Stimulated activated CD4-positive, alpha-beta T cell treated with anti-CD3 and anti-CD28 coated beads, TNF-alpha, amount 100 ng/mL, for 4 hours (primary cell): ENCODE results near the gene NTS.

Experiments
- DNase-seq, 3 experiments: peaks; one replicate each; pipeline ENCODE4 v3.0.0-alpha.2; 2020; ENCODE audit warnings: low read depth in 3 of 3

Gene NTS

DNA sequence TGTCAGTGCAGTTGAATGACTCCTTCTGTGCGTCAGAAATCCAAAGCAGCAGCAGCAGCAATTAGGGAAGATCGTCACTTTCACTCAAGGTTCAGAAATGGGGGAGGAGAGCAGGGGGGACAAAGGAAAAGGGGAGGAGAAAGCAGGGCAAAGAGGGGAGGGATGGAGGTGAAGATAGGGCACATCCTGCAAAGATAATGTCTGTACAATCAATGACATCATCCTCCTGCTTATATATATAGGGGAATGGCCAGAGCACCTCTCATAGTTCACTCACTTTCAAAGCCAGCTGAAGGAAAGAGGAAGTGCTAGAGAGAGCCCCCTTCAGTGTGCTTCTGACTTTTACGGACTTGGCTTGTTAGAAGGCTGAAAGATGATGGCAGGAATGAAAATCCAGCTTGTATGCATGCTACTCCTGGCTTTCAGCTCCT, at the start of gene NTS:
Gene NTS (plus strand): TSS at position 265 of the 431 bp plus-strand sequence. CDS start 109 bp downstream, at position 374.
- DNase-seq, result no peak

GRCh38 chr12:85825746-85826145, 48.3 kb upstream of the NTS start:
- no peak for DNase-seq

DNA sequence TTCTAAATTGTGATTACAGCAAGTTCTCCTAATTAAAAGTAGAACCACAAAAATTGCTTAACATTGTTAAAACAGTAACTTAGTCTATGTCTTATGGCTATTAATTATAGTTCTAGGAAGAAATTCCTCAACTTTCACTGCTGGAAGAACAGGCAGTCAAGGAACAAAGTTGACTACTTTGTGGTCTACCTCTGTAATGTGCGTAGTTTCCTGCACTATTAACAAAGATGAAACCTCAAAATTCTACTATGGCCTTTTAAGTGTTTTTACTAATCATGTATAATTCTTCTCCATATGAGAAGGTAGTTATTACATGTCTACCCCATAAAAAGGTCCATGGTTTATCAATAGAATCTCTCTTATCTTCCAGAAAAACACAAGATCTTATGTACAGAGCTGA, 45.5 kb upstream of the NTS start:
- no peak for DNase-seq

GRCh38 chr12:85829391-85829790, 44.7 kb upstream of the NTS start:
- DNase-seq, result no peak

DNA sequence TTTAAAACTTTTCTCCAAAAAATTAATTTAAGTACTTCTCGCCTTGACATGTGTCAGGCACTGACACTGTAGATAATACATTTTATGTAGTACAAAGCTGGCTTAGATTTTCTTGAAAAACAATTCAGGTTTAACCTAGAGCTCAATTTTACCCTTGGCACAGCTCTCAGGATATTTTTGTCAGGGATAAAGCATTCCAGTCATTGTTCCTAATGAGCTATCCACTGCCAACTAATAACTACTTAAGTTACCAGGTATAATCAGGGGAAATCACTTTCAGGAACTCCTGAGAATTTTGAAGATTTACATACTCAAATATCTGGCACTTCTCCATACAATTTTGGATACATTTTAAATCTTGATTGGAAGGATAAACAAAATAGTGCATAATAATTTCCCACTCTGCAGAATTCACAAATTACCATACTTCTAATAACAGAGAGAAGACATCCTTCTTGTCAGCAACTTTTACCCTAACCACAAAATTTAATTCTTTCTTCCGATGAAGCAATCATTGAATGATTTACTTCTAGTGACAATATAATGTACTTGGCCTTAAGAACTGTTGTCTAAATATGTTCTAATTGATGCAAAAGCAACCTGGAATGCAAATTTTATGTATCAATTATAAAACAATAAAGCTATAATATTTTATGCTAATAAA, 42.6 kb upstream of the NTS start:
- DNase-seq, result no peak

- no peak for DNase-seq
These were observed 40.5 kb upstream of the NTS start for GRCh38 chr12:85833579-85833978.

DNA sequence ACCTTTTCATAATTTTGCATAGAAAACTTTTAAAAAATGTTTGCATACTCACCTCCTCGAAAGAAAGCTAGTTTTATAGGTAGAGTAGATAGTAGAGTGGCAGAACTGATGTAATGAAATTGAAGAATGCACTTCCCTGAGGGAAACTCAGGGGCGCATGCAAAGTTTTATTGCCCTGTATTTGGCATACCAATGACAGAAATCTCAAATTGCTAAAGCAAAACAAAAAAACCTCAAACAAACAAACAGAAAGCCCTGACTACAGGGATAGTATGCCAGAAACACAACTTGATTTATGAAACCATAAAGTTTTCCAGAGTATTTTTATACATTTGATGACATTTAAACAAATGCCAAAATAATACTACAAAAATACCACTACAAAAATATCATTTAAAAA, 39.7 kb upstream of the NTS start:
- DNase-seq, result no peak

GRCh38 chr12:85835426-85836196, 38.5 kb upstream of the NTS start:
- DNase-seq, result no peak

- DNase-seq, result no peak
These were observed 37.7 kb upstream of the NTS start, which contains the start of gene RASSF9 for GRCh38 chr12:85836197-85837090. TSS of gene RASSF9 (minus strand) at chr12:85836409. CDS start at chr12:85836201, 208 bp downstream.

- DNase-seq, result no peak
These were observed 30.3 kb upstream of the NTS start for GRCh38 chr12:85843606-85844310.

DNA sequence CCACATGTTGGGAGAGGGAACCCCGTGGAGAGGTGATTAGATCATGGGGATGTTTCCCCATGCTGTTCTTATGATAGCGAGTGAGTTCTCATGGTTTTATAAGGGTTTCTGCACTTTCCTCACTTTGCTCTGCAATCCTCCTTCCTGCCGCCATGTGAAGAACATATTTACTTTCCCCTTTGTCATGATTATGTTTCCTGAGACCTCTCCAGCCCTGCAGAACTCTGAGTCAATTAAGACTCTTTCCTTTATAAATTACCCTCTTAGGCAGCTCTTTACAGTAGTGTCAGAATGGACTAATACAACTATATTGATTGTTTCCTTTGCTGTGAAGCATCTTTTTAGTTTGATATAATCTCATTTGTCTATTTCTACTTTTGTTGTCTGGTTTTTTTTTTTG, 24.8 kb upstream of the NTS start:
- DNase-seq, result no peak

DNA sequence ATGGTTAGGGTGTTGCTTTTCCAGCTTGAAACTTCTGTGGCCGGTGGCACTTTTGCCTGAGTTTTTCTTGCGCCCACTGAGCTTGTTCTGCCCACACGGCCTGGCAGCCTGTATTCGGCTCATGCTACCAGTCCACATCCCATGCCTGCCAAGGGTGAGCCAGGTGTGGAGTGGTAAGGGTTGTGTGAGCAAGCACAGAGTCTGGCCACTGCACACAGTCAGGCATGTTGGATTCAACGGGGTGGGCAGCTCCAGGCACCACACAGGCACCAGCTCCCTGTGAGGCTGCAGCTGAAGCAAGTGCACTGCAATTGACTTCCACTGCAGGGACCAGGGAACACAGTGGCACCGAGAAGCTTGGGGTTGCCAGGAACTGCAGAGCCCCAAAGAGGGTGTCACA, 18.8 kb upstream of the NTS start:
- no peak for DNase-seq

- DNase-seq, result no peak
These were observed 17.1 kb upstream of the NTS start for GRCh38 chr12:85856966-85857365.

DNA sequence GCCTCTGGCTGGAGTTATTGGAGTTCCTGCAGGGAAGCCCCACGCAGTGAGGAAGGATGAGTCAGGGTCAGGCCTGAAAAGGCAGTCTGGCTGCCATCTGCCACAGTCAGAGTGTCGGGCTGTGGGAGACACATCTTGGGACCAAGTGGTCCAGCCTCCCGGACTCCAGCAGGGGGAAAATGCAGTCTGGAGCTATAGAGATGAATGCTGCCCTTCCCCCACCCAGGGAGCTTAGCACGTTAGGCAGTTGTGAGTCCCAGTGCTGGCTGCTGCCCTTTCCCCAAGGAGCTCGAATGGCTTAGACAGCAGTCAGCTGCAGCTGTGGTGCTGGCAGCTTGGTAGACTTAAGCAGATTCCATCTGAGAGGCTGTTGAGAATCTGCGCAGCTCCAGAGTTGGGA, 8.2 kb upstream of the NTS start:
- DNase-seq, result no peak

DNA sequence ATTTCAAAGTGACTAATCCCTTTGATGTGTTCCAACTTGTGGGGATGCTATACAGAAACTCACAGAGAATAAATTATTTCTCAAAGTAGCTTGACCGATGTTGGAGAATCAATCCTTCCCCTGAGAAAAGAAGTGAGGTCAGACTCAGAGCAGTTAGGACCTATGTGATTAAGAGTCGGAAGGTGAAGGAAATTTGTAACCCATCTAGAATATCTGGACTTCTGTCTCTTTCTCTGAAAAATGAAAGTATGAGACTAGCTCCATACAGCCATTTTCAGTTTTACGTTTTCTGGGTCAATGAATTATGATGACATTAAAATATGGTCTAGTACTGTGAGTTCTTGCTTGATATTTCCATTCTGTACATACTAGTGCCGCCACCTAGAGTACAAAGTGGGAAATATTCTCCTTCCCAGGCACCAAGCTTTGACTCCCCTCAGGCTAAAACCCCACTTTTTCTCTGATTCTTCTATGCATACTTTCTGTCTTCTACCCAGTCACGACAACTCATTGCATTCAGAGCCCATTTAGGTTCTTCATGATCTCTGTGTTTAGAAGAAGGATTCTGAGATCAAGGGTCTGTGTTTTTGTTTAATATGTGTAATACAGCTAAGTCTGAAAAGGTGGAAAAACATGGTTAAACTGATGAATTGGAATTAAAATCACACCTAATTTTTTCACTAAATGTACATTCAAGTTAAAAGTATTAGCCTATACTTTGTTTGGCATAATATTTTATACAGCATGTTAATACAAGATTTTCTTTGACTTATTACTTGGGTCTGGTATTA, 6.9 kb upstream of the NTS start:
- DNase-seq, result no peak

- no peak for DNase-seq
These were observed 1.5 kb upstream of the NTS start for GRCh38 chr12:85872497-85873091.

- DNase-seq, result no peak
These were observed 3.4 kb downstream of the NTS start for GRCh38 chr12:85877459-85877858.

- no peak for DNase-seq
These were observed 9.7 kb downstream of the NTS start for GRCh38 chr12:85883763-85884162.

DNA sequence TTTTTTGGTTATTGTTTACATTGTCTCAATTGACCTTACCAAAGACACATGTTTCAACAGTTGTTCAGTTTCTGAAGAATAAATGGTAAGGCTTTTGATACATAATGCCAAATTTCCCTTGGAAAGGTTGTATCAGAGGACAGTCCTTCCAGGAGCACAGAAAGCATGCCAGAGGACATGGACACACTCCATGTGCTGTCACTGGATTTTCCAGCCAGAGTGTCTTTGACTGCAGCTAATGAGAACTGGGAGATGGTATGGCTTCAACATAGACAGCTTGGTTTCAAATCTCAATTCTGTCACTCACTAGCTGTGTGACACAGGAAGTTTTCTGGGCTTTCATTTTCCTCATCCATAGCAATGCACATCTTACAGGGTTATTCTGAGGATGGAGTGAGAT, 20.6 kb downstream of the NTS start:
- DNase-seq, result no peak

- no peak for DNase-seq
These were observed 46.3 kb downstream of the NTS start for GRCh38 chr12:85920324-85920947.
